ENCODE data around the gene ZKSCAN5.
"Not testable (repeated sequence)": the region's sequence is repeated elsewhere in the genome, so short reads cannot be mapped to it uniquely, and the experiment has no call there.

ZKSCAN5 gene

DNA sequence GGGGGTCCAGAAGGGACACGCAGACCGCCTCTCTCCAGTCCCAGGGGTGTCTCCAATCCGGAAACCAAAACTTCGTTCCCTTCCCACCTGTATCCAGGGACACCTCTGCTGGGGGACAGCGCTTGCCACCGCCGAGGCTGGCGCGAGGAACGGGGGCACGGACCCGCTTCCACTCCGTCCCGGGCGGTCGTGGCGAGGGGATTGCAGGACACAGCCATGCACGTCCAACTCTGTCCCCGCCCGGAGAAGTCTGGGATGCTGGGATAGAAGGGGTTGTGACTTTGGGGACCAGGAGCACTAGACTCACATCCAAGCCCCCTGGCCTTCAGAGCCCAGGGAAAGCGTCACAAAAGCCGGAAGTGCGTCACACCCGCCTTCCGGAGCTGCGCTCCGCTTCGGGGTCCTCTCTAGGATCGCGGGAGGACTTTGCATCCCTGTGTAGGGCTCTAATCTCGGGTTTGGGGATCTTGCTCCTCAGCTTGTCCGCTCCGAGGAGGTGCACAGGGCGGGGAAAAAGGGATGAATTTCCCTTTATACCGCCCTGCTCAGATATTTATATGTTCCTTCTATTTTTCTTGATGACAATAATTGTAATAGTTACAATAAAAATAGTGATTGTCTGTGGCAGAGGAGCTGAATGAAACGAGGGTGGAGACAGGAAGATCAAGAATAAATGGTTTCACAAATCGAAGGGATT, 47.5 kb downstream of the ZKSCAN5 start, which contains the start of gene FAM200A:
TSS of gene FAM200A (minus strand) at position 348 of the 697 bp plus-strand sequence. CDS start 3,707 bp downstream, outside the sequence.
- DNase-seq (ENCODE audit: low read depth), result peak; percentile 76

- DNase-seq (ENCODE audit: low read depth), result no peak
Measured at GRCh38 chr7:99553039-99553438, 48.6 kb downstream of the ZKSCAN5 start.

- no peak for DNase-seq (ENCODE audit: low read depth)
Measured at GRCh38 chr7:99554939-99555338, 50.5 kb downstream of the ZKSCAN5 start.

DNA sequence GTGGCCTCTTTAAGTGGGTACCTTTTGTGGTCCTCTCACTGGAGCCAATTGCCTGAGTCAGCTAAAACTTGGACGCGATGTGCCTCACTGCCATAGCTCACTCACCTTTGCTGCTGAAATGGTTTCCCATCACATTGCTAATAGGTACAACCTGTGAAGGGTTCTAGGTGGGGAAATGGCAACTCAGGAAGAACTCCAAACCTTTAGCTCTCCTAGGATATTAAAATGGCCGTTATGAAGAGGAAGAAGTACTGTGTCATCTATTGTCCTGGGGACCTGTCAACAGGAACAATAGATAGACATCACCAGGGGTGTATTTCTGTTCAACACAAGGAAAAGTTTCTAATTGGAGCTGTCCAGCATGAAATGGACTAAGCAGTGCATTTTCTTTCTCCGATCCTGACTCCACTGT, 52.7 kb downstream of the ZKSCAN5 start:
- no peak for DNase-seq (ENCODE audit: low read depth)

DNA sequence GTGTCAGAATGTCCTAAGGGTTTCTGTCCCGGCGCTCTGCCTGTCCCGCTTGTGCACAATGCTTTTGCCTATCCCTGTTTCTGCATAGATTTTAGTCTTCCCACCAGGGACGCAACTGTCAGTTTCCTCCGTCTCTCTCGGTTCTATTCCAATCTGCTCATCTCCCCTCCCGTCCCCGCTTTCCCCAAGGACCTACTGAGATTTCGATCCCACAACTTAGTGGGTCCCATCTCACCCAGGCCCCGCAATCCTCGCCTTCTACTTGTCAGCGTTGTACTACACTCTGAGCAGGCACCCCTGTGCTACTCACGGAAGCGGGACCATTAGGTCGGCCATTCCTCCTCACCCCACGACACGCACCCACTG, 53.5 kb downstream of the ZKSCAN5 start:
- no peak for DNase-seq (ENCODE audit: low read depth)

DNA sequence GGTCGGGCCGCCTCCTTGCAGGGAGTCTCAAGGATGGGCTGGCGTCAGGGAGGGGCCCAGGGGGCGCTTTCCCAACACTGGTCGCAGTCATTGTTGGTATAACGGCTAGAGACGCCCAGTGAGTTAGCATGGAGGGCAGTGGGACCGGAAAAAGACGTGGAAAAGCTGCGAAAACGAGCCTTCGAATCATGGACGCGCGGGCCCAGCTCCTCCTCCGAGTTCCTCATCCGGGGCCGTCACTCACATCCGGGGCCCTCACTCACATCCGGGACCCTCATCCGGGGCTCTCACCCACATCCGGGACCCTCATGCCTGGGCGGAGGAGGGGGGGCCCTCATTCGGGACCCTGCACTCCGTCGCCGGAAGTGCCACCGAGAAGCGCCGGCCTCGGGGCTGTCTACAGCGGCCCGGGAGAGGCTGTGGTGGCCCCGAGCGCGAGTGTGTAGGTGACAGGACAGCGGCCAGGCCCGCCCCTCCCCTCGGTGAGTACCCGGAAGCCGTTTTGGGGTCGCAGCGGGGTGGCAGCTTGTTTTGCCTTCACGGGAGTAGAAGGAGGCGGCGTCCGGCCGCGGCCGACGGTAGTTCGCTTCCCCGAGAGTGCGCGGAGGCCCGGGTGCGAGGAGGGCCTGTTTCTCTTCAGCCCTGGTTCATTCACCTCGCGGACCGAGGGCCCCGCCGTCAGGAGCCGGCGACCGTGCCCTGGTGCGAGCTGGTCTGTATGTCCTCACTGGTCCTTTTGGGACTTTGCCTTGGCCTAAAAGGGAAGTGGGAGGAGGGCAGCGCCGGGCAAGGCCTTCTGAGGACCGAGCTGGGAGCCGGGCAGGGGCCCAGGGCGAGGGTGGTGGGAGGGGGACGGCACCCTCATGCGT, 54.1 kb downstream of the ZKSCAN5 start, which contains the start of gene ZNF655:
TSS of gene ZNF655 (plus strand) at position 337 of the 869 bp plus-strand sequence. CDS start 1,918 bp downstream, outside the sequence.
- peak; percentile 89 for DNase-seq (ENCODE audit: low read depth)

GRCh38 chr7:99559175-99559915, 54.9 kb downstream of the ZKSCAN5 start:
- no peak for DNase-seq (ENCODE audit: low read depth)

GRCh38 chr7:99560834-99561736, 56.6 kb downstream of the ZKSCAN5 start:
- DNase-seq (ENCODE audit: low read depth), result no peak

GRCh38 chr7:99561737-99562051, 57.2 kb downstream of the ZKSCAN5 start:
- no peak for DNase-seq (ENCODE audit: low read depth)

GRCh38 chr7:99562114-99562784, 57.8 kb downstream of the ZKSCAN5 start:
- no peak for DNase-seq (ENCODE audit: low read depth)

DNA sequence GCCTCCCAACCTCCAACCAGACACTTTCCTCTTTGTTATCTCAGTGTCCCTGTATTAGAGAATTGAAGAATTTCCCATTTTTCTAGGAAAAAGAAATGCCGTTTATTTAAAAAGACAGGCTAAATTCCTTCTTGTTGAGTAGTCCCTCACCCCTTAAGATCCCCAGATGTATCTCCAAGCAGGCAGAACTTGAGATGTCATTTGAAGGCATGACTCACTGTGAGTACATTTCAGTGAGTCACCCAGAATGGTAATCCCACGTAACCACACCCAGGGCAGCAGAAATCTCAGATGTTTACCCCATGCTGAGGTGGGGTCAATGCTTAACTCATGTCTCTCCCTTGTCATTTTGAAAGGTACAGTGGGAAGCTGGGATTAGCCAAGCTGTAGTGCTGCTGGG, 58.4 kb downstream of the ZKSCAN5 start:
- no peak for DNase-seq (ENCODE audit: low read depth)

- no peak for DNase-seq (ENCODE audit: low read depth)
Measured at GRCh38 chr7:99563650-99564049, 59.2 kb downstream of the ZKSCAN5 start.

DNA sequence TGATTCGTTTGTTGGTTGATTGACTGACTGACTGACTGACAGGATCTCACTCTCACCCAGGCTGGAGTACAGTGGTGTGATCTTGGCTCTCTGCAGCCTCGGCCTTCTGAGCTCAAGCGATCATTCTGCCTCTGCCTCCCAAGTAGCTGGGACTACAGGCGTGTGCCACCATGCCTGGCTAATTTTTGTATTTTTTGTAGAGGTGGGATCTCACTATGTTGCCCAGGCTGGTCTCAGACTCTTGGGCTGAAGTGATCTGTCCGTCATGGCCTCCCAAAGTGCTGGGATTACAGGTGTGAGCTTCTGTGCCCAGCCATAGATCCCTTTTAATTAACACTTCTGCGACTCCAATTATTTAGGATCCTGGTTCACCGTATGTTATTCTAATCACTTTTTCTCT, 64.3 kb downstream of the ZKSCAN5 start:
- DNase-seq (ENCODE audit: low read depth), result not testable (repeated sequence)

DNA sequence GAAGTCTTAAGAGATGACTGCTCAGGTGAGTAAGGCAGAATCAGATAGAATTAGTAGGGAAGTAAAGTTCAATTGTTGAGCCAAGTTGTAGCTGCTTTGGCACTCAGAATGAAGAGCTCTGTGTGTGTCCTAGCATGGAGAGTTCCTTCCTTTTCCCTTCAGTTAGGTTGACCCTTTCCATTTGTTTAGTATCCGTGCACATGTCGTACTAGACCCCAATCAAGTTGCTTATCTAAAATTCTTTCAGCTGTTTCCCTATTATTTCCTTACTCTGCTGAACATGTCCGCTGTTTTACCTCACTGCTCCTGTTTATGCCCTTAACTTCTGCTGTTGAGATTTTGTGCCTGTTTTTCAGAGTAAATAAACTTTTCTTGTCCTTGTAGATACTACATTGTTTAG, 67.3 kb downstream of the ZKSCAN5 start:
- DNase-seq (ENCODE audit: low read depth), result no peak

DNA sequence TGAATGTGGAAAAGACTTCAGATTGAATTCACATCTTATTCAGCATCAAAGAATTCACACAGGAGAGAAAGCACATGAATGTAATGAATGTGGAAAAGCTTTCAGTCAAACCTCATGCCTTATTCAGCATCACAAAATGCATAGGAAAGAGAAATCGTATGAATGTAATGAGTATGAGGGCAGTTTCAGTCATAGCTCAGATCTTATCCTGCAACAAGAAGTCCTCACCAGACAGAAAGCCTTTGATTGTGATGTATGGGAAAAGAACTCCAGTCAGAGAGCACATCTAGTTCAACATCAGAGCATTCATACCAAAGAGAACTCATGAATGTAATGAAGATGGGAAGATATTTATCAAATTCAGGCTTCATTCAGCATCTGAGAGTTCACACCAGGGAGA, 68.8 kb downstream of the ZKSCAN5 start:
- no peak for DNase-seq (ENCODE audit: low read depth)

DNA sequence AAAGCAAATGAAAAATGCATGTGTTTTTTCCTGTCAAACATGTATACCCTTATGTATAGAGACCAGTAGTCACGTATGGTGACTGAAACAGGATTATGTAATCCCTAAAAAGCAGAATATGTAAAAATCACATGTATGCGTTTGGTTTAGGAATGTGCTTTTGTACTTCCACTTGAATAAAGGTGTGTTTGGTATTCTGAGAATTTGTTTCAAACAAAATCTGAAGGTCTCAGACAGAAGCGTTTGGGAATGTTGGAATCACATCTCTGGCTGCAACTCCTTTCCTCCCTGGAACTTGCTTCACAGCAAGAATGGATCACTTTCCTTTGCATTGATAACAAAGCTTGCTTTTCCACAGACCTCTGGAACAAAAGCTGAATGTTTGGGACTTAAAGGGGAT, 71.8 kb downstream of the ZKSCAN5 start:
- no peak for DNase-seq (ENCODE audit: low read depth)

DNA sequence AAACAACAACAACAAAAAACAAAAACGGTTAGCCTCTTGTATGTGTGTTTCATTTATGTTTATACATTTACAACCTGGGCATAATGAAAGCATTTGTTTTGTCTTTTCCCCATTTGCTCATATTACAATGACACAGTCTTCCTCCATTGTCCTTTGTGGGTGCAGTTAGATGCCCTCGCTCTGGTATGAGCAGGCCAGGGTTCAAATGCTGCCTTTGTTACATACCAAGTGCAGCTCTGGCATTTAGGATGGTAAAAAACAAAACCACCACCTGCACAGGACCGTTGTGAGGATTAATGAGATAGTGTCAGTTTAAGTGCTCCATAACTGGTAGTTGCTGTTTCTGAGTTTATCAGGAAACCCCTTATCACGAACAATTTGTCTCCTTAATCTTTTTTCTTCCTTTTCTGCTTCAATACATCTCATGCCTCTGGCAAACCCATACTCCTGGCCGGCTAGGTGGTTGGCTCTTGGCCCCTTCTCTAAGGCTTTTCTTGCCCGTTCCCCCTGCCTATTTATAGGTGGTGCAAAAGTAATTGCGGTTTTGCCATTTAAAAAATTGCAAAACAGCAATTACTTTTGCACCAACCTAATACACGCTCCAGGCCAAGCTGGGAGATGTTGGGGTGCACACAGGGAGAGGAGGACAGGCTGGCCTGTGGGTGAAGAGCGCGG, 75.0 kb downstream of the ZKSCAN5 start:
- no peak for DNase-seq (ENCODE audit: low read depth)

DNA sequence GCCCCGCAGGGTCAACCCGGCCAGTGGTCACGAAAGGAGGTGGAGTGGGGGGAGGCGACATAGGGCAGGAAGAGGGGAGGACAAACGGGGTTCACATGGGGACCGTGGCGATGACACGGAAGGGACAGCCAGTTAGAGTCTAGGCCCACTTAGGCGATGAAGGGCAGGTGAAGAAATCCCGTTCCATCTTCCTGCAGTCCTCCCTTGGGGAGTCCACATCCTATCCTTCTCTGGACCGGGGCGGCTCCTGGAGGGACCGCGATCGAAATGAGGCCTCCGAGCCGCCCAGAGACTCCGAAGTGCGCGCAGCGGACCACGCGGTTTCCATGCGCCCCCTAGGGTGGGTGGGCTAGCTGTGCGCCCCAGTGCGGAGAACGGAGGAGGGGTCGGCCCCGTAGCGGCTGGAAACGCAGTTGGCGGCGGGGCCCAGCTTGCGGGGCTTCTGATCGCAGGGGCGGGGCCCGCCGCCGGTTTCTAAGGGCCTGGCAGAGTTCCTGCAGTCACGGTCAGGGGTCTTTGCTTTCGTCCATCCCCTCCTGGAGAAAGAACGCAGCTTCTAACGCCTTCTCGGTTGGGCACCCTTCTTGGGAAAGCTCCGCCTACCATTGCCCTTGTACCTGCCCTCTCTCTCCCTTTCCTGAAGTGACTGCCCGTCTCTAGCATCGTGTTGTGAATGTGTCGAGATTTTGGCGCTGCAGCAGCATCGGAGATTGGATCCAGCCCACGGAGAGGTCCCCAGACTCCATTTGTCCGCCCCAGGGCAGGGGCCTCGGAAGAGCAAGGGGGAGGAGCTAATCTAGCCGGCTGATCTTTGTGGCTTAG, 75.7 kb downstream of the ZKSCAN5 start:
- peak; percentile 13 for DNase-seq (ENCODE audit: low read depth)

GRCh38 chr7:99580778-99581332, 76.4 kb downstream of the ZKSCAN5 start:
- DNase-seq (ENCODE audit: low read depth), result not testable (repeated sequence)
